GM12874 (cell line): ENCODE measurements around the gene LIN37.

Experiments
- CTCF ChIP-seq: IDR thresholded peaks from 2 replicates; pipeline ENCODE4 v1.5.1; 2011; ENCODE audit warnings: low read depth, mild to moderate bottlenecking, control low read depth, low read length, moderate library complexity; ENCODE audit not compliant: insufficient read depth

Gene LIN37

GRCh38 chr19:35757231-35757748 is 8.9 kb downstream of the LIN37 start:
- no peak for TF ChIP-seq CTCF

GRCh38 chr19:35757749-35758608 is 9.6 kb downstream of the LIN37 start, which contains the start of gene PROSER3:
TSS of gene PROSER3 (plus strand) at chr19:35758176. CDS start at chr19:35758216, 40 bp downstream.
- no peak for TF ChIP-seq CTCF

GRCh38 chr19:35759697-35760096 is 11.3 kb downstream of the LIN37 start:
- TF ChIP-seq CTCF = no peak

- TF ChIP-seq CTCF = no peak
These were observed 12.5 kb downstream of the LIN37 start for GRCh38 chr19:35760711-35761349.

DNA sequence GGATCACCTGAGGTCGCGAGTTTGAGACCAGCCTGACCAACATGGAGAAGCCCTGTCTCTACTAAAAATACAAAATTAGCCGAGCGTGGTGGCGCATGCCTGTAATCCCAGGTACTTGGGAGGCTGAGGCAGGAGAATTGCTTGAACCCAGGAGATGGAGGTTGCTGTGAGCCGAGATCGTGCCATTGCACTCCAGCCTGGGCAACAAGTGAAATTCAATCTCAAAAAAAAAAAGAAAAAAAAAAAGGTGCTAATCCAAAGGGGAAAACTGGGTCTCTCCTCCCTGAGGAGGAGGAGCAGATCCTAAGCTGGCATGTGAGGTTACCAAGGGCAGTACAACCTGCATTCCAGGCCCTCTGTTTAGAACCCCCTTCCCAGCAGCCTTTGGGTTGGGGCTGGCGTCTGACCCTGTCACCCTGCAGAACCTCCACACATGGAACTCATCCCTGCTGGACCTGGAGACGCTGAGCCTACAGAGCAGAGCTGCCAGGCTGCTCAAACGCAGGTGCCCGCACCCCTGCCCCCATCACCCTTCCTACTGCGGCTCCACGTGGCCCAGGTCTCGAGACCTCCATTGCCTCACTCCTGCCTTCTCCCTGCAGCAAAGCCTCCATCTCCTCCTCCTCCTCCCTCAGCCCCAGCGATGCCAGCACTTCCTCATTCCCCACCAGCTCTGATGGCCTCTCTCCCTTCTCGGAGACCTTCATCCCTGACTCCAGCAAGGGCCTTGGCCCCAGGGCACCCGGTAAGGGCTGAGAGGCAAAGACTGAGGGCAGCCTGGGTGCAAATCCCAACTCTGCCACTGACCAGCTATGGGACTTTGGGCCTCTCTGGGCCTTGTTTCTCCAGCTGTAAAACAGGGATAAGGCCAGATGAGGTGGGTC is 16.3 kb downstream of the LIN37 start:
- TF ChIP-seq CTCF = no peak

GRCh38 chr19:35766571-35767104 is 18.3 kb downstream of the LIN37 start:
- TF ChIP-seq CTCF = no peak
